ENCODE measurements around the gene FAM53B.
A peak's percentile ranks its signal among the peaks of the same experiment; 100 is the strongest.

The FAM53B gene

GRCh38 chr10:124650263-124650662 lies 93.9 kb downstream of the FAM53B start:
- Mint-ChIP-seq H3K4me1 (peaks cover 87 to 100% of the 10 kb centered on the region in 2 donors), H3K9me3 (no peaks in the 10 kb centered on the region), H3K27me3 (no peaks in the 10 kb centered on the region), H3K4me3 (peak overlapping the region; percentile 3 to 67), H3K27ac (peak overlapping the region; percentile 79), H3K36me3 (peaks cover 11 to 16% of the 10 kb centered on the region in 2 donors)
- no peak for DNase-seq
- no peak for ATAC-seq (replicated peaks)

GRCh38 chr10:124649214-124649613 lies 95.0 kb downstream of the FAM53B start:
- Mint-ChIP-seq H3K36me3 (peaks cover 8 to 13% of the 10 kb centered on the region in 2 donors), H3K9me3 (no peaks in the 10 kb centered on the region), H3K27ac (peak overlapping the region; percentile 95), H3K27me3 (no peaks in the 10 kb centered on the region), H3K4me1 (peaks cover 87 to 100% of the 10 kb centered on the region in 2 donors), H3K4me3 (no peak overlapping the region)
- ATAC-seq (replicated peaks) (no peak), DNase-seq (no peak)

- peak overlapping the region; percentile 95 for H3K27ac Mint-ChIP-seq
- H3K4me3 Mint-ChIP-seq = peak overlapping the region; percentile 39 to 53
- peak; percentile 15 to 23 for ATAC-seq (replicated peaks)
- H3K36me3 Mint-ChIP-seq = peaks cover 8 to 13% of the 10 kb centered on the region in 2 donors
- no peaks in the 10 kb centered on the region for H3K27me3 Mint-ChIP-seq
- H3K4me1 Mint-ChIP-seq = peaks cover 88 to 100% of the 10 kb centered on the region in 2 donors
- no peaks in the 10 kb centered on the region for H3K9me3 Mint-ChIP-seq
- no peak for DNase-seq
Measured at GRCh38 chr10:124648738-124649137, 95.4 kb downstream of the FAM53B start.

- DNase-seq (no peak), ATAC-seq (replicated peaks) (no peak)
- no peaks in the 10 kb centered on the region for H3K9me3 Mint-ChIP-seq
- H3K27me3 Mint-ChIP-seq = no peaks in the 10 kb centered on the region
- H3K27ac Mint-ChIP-seq = peak overlapping the region; percentile 95
- H3K36me3 Mint-ChIP-seq = peaks cover 8 to 18% of the 10 kb centered on the region in 2 donors
- peaks cover 88 to 100% of the 10 kb centered on the region in 2 donors for H3K4me1 Mint-ChIP-seq
- H3K4me3 Mint-ChIP-seq = peak overlapping the region; percentile 60 to 67
Measured at GRCh38 chr10:124648131-124648475, 96.1 kb downstream of the FAM53B start.

GRCh38 chr10:124647421-124648130 lies 96.6 kb downstream of the FAM53B start:
- no peaks in the 10 kb centered on the region for H3K9me3 Mint-ChIP-seq

GRCh38 chr10:124646483-124647352 lies 97.5 kb downstream of the FAM53B start:
- Mint-ChIP-seq H3K27ac (peak overlapping the region; percentile 95), H3K36me3 (peaks cover 14 to 29% of the 10 kb centered on the region in 2 donors), H3K9me3 (no peaks in the 10 kb centered on the region), H3K4me3 (peak overlapping the region; percentile 2 to 30), H3K4me1 (peaks cover 88 to 100% of the 10 kb centered on the region in 2 donors), H3K27me3 (no peaks in the 10 kb centered on the region)
- ATAC-seq (replicated peaks) (no peak), DNase-seq (no peak)

More at GRCh38 chr10:124647421-124648130, 96.6 kb downstream of the FAM53B start:
- Mint-ChIP-seq H3K27me3 (no peaks in the 10 kb centered on the region), H3K4me3 (peak overlapping the region; percentile 60 to 67), H3K27ac (peak overlapping the region; percentile 95), H3K36me3 (peaks cover 10 to 23% of the 10 kb centered on the region in 2 donors), H3K4me1 (peaks cover 88 to 100% of the 10 kb centered on the region in 2 donors)
- ATAC-seq (replicated peaks) (peak; percentile 64 to 66), DNase-seq (peak; percentile 47)

- no peak overlapping the region for H3K4me3 Mint-ChIP-seq
- no peaks in the 10 kb centered on the region for H3K27me3 Mint-ChIP-seq
- peaks cover 11 to 27% of the 10 kb centered on the region in 2 donors for H3K36me3 Mint-ChIP-seq
- DNase-seq (no peak), ATAC-seq (replicated peaks) (no peak)
- no peaks in the 10 kb centered on the region for H3K9me3 Mint-ChIP-seq
- peak overlapping the region; percentile 95 for H3K27ac Mint-ChIP-seq
- peaks cover 88 to 100% of the 10 kb centered on the region in 2 donors for H3K4me1 Mint-ChIP-seq
Measured at GRCh38 chr10:124645467-124646095, 98.6 kb downstream of the FAM53B start.

- DNase-seq = no peak
- H3K36me3 Mint-ChIP-seq = peaks cover 9 to 24% of the 10 kb centered on the region in 2 donors
- H3K27me3 Mint-ChIP-seq = no peaks in the 10 kb centered on the region
- H3K27ac Mint-ChIP-seq = peak overlapping the region; percentile 95
- H3K4me1 Mint-ChIP-seq = peaks cover 90 to 100% of the 10 kb centered on the region in 2 donors
- peak overlapping the region in 1 of 2 donors; percentile 3 for H3K4me3 Mint-ChIP-seq
- ATAC-seq (replicated peaks) = no peak
- H3K9me3 Mint-ChIP-seq = no peaks in the 10 kb centered on the region
Measured at GRCh38 chr10:124644771-124645415, 99.3 kb downstream of the FAM53B start.

- H3K4me3 Mint-ChIP-seq = no peak overlapping the region
- peaks cover 6 to 20% of the 10 kb centered on the region in 2 donors for H3K36me3 Mint-ChIP-seq
- H3K4me1 Mint-ChIP-seq = peaks cover 87 to 100% of the 10 kb centered on the region in 2 donors
- DNase-seq = no peak
- H3K27me3 Mint-ChIP-seq = no peaks in the 10 kb centered on the region
- peak overlapping the region; percentile 95 for H3K27ac Mint-ChIP-seq
- H3K9me3 Mint-ChIP-seq = no peaks in the 10 kb centered on the region
- no peak for ATAC-seq (replicated peaks)
Measured at GRCh38 chr10:124644236-124644635, 99.9 kb downstream of the FAM53B start.

- ATAC-seq (replicated peaks) (no peak), DNase-seq (no peak)
- no peaks in the 10 kb centered on the region for H3K27me3 Mint-ChIP-seq
- no peak overlapping the region for H3K4me3 Mint-ChIP-seq
- peaks cover 6 to 20% of the 10 kb centered on the region in 2 donors for H3K36me3 Mint-ChIP-seq
- no peaks in the 10 kb centered on the region for H3K9me3 Mint-ChIP-seq
- peaks cover 86 to 100% of the 10 kb centered on the region in 2 donors for H3K4me1 Mint-ChIP-seq
- H3K27ac Mint-ChIP-seq = peak overlapping the region; percentile 97
Measured at GRCh38 chr10:124643330-124644009, 100.7 kb downstream of the FAM53B start.

GRCh38 chr10:124642088-124642710 lies 102.0 kb downstream of the FAM53B start:
- no peak for ATAC-seq (replicated peaks)
- peak overlapping the region; percentile 97 for H3K27ac Mint-ChIP-seq
- DNase-seq = no peak
- H3K4me3 Mint-ChIP-seq = peak overlapping the region; percentile 53 to 81
- peaks cover 12 to 17% of the 10 kb centered on the region in 2 donors for H3K36me3 Mint-ChIP-seq
- no peaks in the 10 kb centered on the region for H3K27me3 Mint-ChIP-seq
- H3K4me1 Mint-ChIP-seq = peaks cover 88 to 100% of the 10 kb centered on the region in 2 donors
- H3K9me3 Mint-ChIP-seq = no peaks in the 10 kb centered on the region

- Mint-ChIP-seq H3K36me3 (peaks cover 12 to 17% of the 10 kb centered on the region in 2 donors), H3K9me3 (no peaks in the 10 kb centered on the region), H3K4me1 (peaks cover 88 to 100% of the 10 kb centered on the region in 2 donors), H3K27ac (peak overlapping the region; percentile 97), H3K4me3 (peak overlapping the region; percentile 72 to 81), H3K27me3 (no peaks in the 10 kb centered on the region)
- ATAC-seq (replicated peaks) (peak; percentile 86 to 88), DNase-seq (peak; percentile 81)
Measured at GRCh38 chr10:124641282-124642087, 102.7 kb downstream of the FAM53B start.
